GM19025 (cell line): ENCODE data around the gene IHH.

Source experiments
- ATAC-seq: cut with Tn5 transposase; IDR thresholded peaks from one replicate; pipeline ENCODE4 v1.9.1; 2021; ENCODE audit warnings: mild to moderate bottlenecking, low read depth, moderate library complexity; ENCODE audit not compliant: unreplicated experiment

Gene IHH

GRCh38 chr2:219042750-219043149, 18.0 kb downstream of the IHH start:
- no peak for ATAC-seq

GRCh38 chr2:219042157-219042556, 18.6 kb downstream of the IHH start:
- no peak for ATAC-seq

GRCh38 chr2:219041252-219041651, 19.5 kb downstream of the IHH start, which contains the start of gene CFAP65:
Gene CFAP65, minus strand, starts transcription at chr2:219041516. Its CDS starts 2,468 bp downstream, at chr2:219039048.
- ATAC-seq: no peak

GRCh38 chr2:219038600-219038999, 22.1 kb downstream of the IHH start:
- no peak for ATAC-seq

- ATAC-seq: no peak
These were observed 22.8 kb downstream of the IHH start for GRCh38 chr2:219037783-219038499.

- no peak for ATAC-seq
These were observed 24.8 kb downstream of the IHH start for GRCh38 chr2:219035942-219036341.

- ATAC-seq: no peak
These were observed 25.9 kb downstream of the IHH start for GRCh38 chr2:219034823-219035222.

- ATAC-seq: no peak
These were observed 28.5 kb downstream of the IHH start for GRCh38 chr2:219032051-219032745.

- ATAC-seq: no peak
These were observed 29.5 kb downstream of the IHH start for GRCh38 chr2:219031005-219031738.

- ATAC-seq: no peak
These were observed 30.4 kb downstream of the IHH start for GRCh38 chr2:219030177-219030940.

- peak; percentile 66 for ATAC-seq
These were observed 30.9 kb downstream of the IHH start for GRCh38 chr2:219029829-219030165.

GRCh38 chr2:219028996-219029828, 31.5 kb downstream of the IHH start:
- peak; percentile 16 for ATAC-seq

- ATAC-seq: no peak
These were observed 32.6 kb downstream of the IHH start for GRCh38 chr2:219028141-219028540.

GRCh38 chr2:219027511-219028055, 33.1 kb downstream of the IHH start:
- ATAC-seq: no peak

GRCh38 chr2:219026946-219027345, 33.8 kb downstream of the IHH start:
- no peak for ATAC-seq

- no peak for ATAC-seq
These were observed 34.8 kb downstream of the IHH start for GRCh38 chr2:219025637-219026585.

GRCh38 chr2:219024059-219024458, 36.7 kb downstream of the IHH start:
- no peak for ATAC-seq

- no peak for ATAC-seq
These were observed 37.6 kb downstream of the IHH start for GRCh38 chr2:219023045-219023605.
